Endothelial cell of umbilical vein (primary cell): ENCODE data around the gene NOP58. TPM values are rescaled to one million over a fixed set of nuclear protein-coding genes. Genes with fewer than 3 reads are reported as not detected.

Experiments used
- BruUV-seq: library from RNA; stranded (reverse); fragments of 400-500 nt; replicated peaks from 2 replicates; lab custom pipeline; 2021; lab: Mats Ljungman, UMichigan
- CTCF ChIA-PET: fragments of 300-600, 350-600 bp; sonication (Branson Sonifier 250); formaldehyde crosslinking; loops from one replicate; lab custom pipeline; 2021; ENCODE audit warnings: antibody characterized with exemption, inconsistent platforms; lab: Charles Lee
- POLR2A ChIA-PET: fragments of 300-600, 350-600 bp; sonication (Branson Sonifier 250); formaldehyde crosslinking; loops from one replicate; lab custom pipeline; 2021; ENCODE audit warnings: antibody characterized with exemption, inconsistent platforms; lab: Charles Lee
- DNase-seq: peaks from one replicate; pipeline ENCODE4 v3.0.0-alpha.2; 2011; ENCODE audit warnings: low read depth, low spot score
- FAIRE-seq: peaks from 2 replicates; lab custom pipeline; 2011; peaks lifted over from hg19 to GRCh38; lab: Jason Lieb, UNC
- H2AFZ ChIP-seq: 2 replicates; pipeline ENCODE4 v1.6.0; 2012; ENCODE audit warnings: low read depth, low read length, control low read depth, inconsistent platforms
- H3K27ac ChIP-seq: 2 replicates; pipeline ENCODE4 v1.5.1; 2011; ENCODE audit warnings: low read depth, mild to moderate bottlenecking, control low read depth, low read length, moderate library complexity; ENCODE audit not compliant: insufficient read depth
- H3K27me3 ChIP-seq, 2 experiments: 2 replicates each; pipeline versions ENCODE4 v1.6.0 to v1.6.1; 2011; ENCODE audit warnings: low read length in 2 of 2, mixed read lengths in 1 of 2; ENCODE audit not compliant: control insufficient read depth in 2 of 2, insufficient read depth in 2 of 2
- H3K36me3 ChIP-seq, 2 experiments: 2 replicates in 1 of 2; 3 replicates in 1 of 2; pipeline ENCODE4 v1.5.1; 2011; ENCODE audit warnings: low read length in 2 of 2, mild to moderate bottlenecking in 1 of 2, moderate library complexity in 1 of 2; ENCODE audit not compliant: control insufficient read depth in 2 of 2, insufficient read depth in 2 of 2; ENCODE audit errors: extremely low read depth in 1 of 2
- H3K4me1 ChIP-seq: 3 replicates; pipeline ENCODE4 v1.5.1; 2011; ENCODE audit warnings: mild to moderate bottlenecking, low read length; ENCODE audit not compliant: control insufficient read depth, insufficient read depth; ENCODE audit errors: extremely low read depth
- H3K4me2 ChIP-seq: 2 replicates; pipeline ENCODE4 v1.6.1; 2011; ENCODE audit warnings: low read length, control low read depth, mixed read lengths; ENCODE audit not compliant: insufficient read depth
- H3K4me3 ChIP-seq, 3 experiments: fragments of 200-600 bp in 1 of 3; sonication (generic), shearing (Covaris generic) in 1 of 3; replicated peaks in 1 of 3; 2 replicates each; pipeline ENCODE4 v1.5.1; 2011 to 2016; ENCODE audit warnings: control low read depth in 3 of 3, low read length in 3 of 3, mild to moderate bottlenecking in 2 of 3, inconsistent platforms in 1 of 3, low read depth in 1 of 3, moderate library complexity in 1 of 3; ENCODE audit not compliant: insufficient read depth in 1 of 3
- H3K79me2 ChIP-seq: 2 replicates; pipeline ENCODE4 v1.6.0; 2012; ENCODE audit warnings: low read length, inconsistent platforms; ENCODE audit not compliant: control insufficient read depth, insufficient read depth
- H3K9ac ChIP-seq: replicated peaks from 2 replicates; pipeline ENCODE3; 2011; ENCODE audit warnings: low read length, control low read depth; ENCODE audit not compliant: insufficient read depth; ENCODE audit errors: extremely low read depth
- H3K9me1 ChIP-seq: replicated peaks from 3 replicates; pipeline ENCODE4 v1.6.0; 2011; ENCODE audit warnings: mild to moderate bottlenecking, low read length; ENCODE audit not compliant: control insufficient read depth, insufficient read depth; ENCODE audit errors: extremely low read depth
- H3K9me3 ChIP-seq: replicated peaks from 2 replicates; pipeline ENCODE4 v1.5.1; 2012; ENCODE audit warnings: low read length, inconsistent platforms; ENCODE audit not compliant: control insufficient read depth, insufficient read depth
- H4K20me1 ChIP-seq: replicated peaks from 2 replicates; pipeline ENCODE3; 2011; ENCODE audit warnings: mild to moderate bottlenecking, low read length; ENCODE audit not compliant: control insufficient read depth, insufficient read depth; ENCODE audit errors: extremely low read depth
- EZH2 ChIP-seq: IDR thresholded peaks from 2 replicates; pipeline ENCODE4 v1.6.1; 2012; ENCODE audit warnings: borderline replicate concordance, low read depth, mild to moderate bottlenecking, moderate library complexity, low read length, inconsistent platforms; ENCODE audit not compliant: severe bottlenecking
- GATA2 ChIP-seq: IDR thresholded peaks from 2 replicates; pipeline ENCODE4 v1.7.0; 2011; ENCODE audit warnings: low read depth, mild to moderate bottlenecking, moderate library complexity, mixed read lengths, low read length; ENCODE audit not compliant: insufficient read length, insufficient read depth
- JUN ChIP-seq: IDR thresholded peaks from 2 replicates; pipeline ENCODE4 v1.6.1; 2011; ENCODE audit warnings: borderline replicate concordance, low read depth; ENCODE audit not compliant: insufficient read length, insufficient read depth
- MYC ChIP-seq: IDR thresholded peaks from one replicate; pipeline ENCODE4 v1.6.1; 2011; ENCODE audit warnings: mild to moderate bottlenecking, low read depth, low read length
- POLR2A ChIP-seq: IDR thresholded peaks from 2 replicates; pipeline ENCODE4 v1.6.1; 2012; ENCODE audit warnings: low read depth, mild to moderate bottlenecking, control low read depth, low read length
- POLR2AphosphoS5 ChIP-seq: IDR thresholded peaks from 2 replicates; pipeline ENCODE4 v1.6.1; 2012; ENCODE audit warnings: low read depth, mild to moderate bottlenecking, control low read depth, low read length, moderate library complexity; ENCODE audit not compliant: insufficient read depth
- dilution Hi-C: fragments of 300-500 bp; cut with MboI; formaldehyde crosslinking; loops from one replicate; pipeline ENCODE4 v1.15.0; 2019; ENCODE audit warnings: low sequenced_read_pairs; ENCODE audit not compliant: extremely low pct_ligation_motif_present
- intact Hi-C: fragments of 100-400 bp; cut with micrococcal nuclease; formaldehyde crosslinking; loops from one replicate; pipeline ENCODE4 v1.10.0; 2022
- polyA plus RNA-seq, 4 experiments: library from polyadenylated mRNA; depleted of rRNA in 3 of 4; stranded (reverse) in 3 of 4; unstranded in 1 of 4; fragments of >200 nt; gene quantifications; 2 replicates each; pipeline versions ENCODE4 v1.2.1 to v1.2.3, GENCODE V29; 2011 to 2012; ENCODE audit warnings: missing spikeins in 1 of 4
- total RNA-seq: library from RNA; stranded (reverse); gene quantifications from 2 replicates; pipeline ENCODE4 v1.2.3, GENCODE V29; 2021
- TF ChIP-seq, protein P1 (sequence below): IDR thresholded peaks from 2 replicates; pipeline ENCODE4 v1.6.1; 2011; ENCODE audit not compliant: insufficient read depth, insufficient read length
- TF ChIP-seq, protein P2 (sequence below), 2 donors: IDR thresholded peaks; 1 replicate in 1 of 2; 2 replicates in 1 of 2; pipeline ENCODE4 v1.5.1; 2011; ENCODE audit warnings: low read length in 2 of 2, mild to moderate bottlenecking in 2 of 2, moderate library complexity in 2 of 2, control low read depth in 1 of 2, inconsistent platforms in 1 of 2, low read depth in 1 of 2; ENCODE audit not compliant: insufficient read depth in 1 of 2; ENCODE audit errors: extremely low read depth in 1 of 2

NOP58 gene
- total and polyA plus RNA-seq, 2 donors (not counting 3 experiments of a cell fraction or from before 2014, with no cell fraction given) = 21.7 to 71.4 TPM

DNA sequence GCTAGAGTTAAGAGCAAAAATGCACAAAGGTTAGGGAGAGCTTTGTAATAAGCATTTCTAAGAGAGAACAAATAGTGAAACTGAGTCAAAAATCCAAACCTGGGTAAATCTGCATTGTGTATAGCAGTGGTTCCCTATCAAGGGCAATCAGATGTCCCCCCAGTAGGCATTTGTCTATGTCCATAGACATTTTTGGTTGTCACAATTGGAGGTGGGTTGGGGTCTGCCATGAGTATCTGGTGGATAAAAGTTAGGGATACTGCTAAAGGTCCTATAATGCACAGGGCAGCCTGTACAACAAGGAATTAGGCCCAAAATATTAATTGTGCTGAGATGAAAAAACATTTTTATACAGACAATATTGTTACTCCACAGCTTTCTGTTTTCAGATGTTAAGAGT lies 21.0 kb downstream of the NOP58 start:
- TF ChIP-seq POLR2AphosphoS5 (no peak), MYC (no peak), GATA2 (no peak), POLR2A (no peak), JUN (no peak), EZH2 (no peak)
- TF ChIP-seq, protein P1, sequence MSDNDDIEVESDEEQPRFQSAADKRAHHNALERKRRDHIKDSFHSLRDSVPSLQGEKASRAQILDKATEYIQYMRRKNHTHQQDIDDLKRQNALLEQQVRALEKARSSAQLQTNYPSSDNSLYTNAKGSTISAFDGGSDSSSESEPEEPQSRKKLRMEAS = no peak
- TF ChIP-seq, protein P2, sequence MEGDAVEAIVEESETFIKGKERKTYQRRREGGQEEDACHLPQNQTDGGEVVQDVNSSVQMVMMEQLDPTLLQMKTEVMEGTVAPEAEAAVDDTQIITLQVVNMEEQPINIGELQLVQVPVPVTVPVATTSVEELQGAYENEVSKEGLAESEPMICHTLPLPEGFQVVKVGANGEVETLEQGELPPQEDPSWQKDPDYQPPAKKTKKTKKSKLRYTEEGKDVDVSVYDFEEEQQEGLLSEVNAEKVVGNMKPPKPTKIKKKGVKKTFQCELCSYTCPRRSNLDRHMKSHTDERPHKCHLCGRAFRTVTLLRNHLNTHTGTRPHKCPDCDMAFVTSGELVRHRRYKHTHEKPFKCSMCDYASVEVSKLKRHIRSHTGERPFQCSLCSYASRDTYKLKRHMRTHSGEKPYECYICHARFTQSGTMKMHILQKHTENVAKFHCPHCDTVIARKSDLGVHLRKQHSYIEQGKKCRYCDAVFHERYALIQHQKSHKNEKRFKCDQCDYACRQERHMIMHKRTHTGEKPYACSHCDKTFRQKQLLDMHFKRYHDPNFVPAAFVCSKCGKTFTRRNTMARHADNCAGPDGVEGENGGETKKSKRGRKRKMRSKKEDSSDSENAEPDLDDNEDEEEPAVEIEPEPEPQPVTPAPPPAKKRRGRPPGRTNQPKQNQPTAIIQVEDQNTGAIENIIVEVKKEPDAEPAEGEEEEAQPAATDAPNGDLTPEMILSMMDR (IDR thresholded peaks at IDR 0.05; ENCODE audit: extremely low read depth in 1 of 2, insufficient read depth in 1 of 2, low read depth in 1 of 2, low read length in 2 of 2) = no peak
- Histone ChIP-seq H4K20me1 (no peaks in the 10 kb centered on the region), H3K4me3 (no peak overlapping the region), H3K27me3 (no peaks in the 10 kb centered on the region), H2AFZ (no peak overlapping the region), H3K9me1 (no peaks in the 10 kb centered on the region), H3K36me3 (peaks cover 22 to 28% of the 10 kb centered on the region in 2 experiments), H3K9ac (no peak overlapping the region), H3K27ac (no peak overlapping the region), H3K4me1 (no peaks in the 10 kb centered on the region), H3K9me3 (no peaks in the 10 kb centered on the region), H3K4me2 (no peak overlapping the region), H3K79me2 (peaks cover 50% of the 10 kb centered on the region)
- dilution Hi-C loops = no loop called here
- ChIA-PET CTCF (interaction anchor here (0.7 kb wide), 2 partner anchors 19 to 40 kb away, joined by 3 to 4 read pairs; no protein-coding TSS in a partner anchor), POLR2A (no interaction called here)
- no peak for DNase-seq
- intact Hi-C loops = no loop called here
- no peak for FAIRE-seq
- no TSS peak for BruUV-seq
